ENCODE results near the gene P4HA1.
"Not testable (repeated sequence)": the region's sequence is repeated elsewhere in the genome, so short reads cannot be mapped to it uniquely, and the experiment has no call there.

Gene P4HA1

DNA sequence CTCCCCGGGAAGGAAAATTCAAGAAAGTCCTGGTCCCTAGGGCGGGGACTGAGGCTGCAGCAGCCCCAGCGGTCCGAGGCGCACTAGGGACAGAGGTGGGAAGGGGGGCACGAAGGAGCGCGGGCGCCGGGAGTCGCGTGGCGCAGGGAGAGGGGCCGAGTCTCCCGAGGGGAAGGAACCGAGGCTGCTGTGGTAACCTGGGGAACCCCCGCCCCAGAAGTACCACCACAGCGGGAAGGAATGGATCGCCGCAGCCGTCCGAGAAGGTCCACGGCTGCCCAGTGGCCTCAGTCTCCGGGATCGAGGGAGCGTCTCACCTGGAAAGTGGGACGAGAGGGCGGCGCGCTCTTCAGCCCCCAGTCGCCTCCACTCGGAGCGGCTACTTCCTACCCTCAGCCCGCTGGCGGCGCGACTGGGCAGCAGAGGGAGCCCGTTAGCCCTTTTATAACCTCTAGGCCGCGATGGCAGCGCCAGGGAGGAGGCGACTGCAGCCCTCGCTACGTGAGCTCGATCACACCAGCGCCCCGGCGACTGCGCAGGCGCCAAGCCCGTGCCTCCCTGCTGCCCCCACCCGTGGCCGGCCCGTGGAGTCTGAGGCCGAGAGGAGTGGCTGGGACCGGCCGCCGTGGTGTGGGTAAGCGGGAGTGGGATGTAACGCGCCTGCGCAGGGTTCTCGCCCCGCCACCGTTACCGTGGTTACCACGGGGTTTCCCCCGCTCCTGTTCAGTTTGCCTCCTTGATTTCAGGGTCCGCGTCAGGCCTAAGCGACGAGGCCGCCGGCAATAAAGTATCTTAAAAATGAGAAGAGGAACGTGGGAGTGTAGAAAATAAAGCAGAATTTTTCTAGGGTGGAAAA, at the start of gene P4HA1:
TSS of gene P4HA1 (minus strand) at position 418 of the 856 bp plus-strand sequence. CDS start 21,983 bp downstream, outside the sequence.
- DNase-seq, result peak; percentile 99

DNA sequence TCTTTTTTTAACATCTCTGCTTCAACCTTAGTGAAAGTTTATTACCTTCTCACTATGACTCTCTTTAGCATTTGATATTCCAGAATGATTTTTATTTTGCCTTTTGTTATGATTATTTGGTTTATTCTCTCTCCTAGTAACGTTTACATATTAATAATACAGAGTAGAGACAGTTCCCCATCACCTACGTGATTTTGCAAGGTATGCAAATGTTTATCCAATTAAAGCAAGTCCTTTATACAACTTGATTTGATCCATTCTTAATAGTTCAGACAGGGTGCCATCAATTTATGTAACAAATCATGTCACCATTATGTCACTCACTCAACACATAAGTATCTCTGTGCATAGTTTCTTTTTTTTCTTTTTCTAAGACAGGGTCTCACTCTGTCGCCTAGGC, 44.9 kb upstream of the P4HA1 start:
- DNase-seq, result no peak

DNA sequence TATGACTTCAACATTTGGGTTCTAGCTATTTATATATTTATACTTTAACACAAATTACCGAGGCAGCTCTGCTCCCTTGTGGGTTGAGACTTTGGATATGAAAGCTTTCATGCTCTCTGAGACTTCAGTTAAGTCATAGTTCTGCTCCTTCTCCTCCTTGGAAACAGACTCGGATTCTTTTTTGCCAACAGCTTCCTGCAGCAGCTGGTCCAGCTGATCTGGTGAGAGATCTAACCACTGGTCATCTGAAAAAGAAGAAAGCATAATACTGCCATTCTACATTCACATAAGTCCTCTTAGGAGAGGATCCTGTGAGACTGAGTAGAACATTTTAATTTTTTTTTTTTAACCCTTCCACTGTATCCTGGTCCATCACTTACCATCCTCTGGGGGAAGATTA, 42.6 kb upstream of the P4HA1 start:
- DNase-seq, result no peak

DNA sequence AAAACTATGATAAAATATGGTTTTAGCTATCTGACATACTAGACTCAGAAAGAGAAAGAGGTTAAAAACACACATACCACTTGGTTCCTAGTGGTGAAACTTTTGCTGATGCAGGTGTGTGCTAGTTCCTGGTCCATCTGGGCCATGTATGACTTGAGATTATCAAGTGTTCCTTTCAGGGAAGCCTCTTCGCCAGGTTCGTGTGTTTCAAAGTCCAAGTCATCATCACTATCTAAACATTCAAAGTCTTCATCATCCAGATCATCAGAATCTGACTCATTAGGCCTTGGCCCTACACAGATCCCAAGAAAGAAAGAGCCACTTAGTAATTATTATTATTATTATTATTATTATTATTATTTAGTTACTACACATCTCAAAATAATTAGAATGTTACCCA, 40.0 kb upstream of the P4HA1 start:
- no peak for DNase-seq

DNA sequence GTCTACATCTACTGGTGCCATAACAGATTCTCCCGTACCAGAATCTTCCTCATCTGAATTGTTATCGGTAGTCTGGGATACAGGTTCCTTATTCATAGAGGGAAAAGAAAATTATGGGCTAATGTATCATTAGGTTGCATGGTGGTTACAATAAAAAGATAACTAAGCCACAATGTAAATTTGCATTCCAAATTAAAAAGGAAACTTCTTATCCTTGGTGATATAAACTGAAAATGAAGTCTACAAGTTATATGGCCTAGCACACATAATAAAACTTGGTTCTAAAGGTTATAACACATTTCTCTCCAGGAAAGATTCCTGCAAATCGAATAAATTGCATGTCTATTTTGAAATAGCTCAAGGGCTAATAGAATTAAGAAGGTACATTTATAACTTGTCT, 38.1 kb upstream of the P4HA1 start:
- DNase-seq, result no peak

DNA sequence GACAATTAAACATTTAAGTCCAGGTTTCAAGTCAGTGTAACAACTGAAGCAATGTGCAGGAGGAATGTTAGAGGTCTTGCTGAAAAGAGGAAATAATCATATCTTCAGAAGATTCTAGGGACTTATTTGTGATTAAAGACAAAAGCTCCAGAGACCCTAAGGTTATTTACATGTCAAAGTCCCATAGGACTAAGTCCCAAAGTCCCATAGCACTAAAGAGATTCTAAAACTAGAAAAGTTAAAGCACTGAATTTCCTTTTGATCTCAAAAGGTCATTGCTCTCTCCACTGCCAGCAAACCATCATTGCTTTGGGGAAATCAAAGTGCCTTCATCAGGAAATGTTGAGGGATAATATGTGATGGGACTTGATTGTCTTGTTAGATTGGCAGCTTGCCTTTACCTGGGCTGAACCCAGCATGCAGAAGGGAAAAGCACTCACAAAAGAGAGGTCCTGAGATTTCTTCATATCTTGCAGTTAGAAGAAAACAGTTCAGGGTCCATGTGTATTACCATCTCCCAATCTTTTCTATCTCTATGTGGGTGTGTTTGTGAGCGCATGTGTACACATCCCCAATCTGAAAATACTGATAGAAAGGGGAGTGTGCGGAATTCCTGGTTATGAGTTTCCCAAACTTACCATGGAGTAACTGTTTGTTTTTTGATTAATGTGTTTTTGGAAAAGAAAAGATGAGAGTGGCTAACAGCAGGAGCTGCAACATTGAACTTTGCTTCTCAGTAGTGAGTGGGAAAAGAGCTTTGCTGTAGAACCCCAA, 35.4 kb upstream of the P4HA1 start:
- DNase-seq, result no peak

DNA sequence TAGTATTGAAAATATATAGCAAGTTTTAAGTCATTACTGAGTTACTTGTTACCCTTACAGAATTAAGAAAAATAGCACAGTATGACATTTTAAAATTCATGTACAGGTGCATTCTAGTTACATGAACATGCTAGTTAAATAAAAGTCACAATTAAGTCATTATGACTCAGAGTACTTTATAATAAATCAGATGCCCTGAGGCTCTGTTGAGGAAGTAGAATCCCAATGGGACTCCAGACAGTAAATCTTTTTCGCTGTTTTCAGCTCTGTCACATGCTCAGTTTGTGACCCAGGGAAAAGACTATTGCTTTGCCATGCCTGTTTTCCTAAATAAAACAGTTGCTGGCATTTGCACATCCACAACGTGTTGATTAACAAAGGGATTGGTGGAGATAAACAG, 34.6 kb upstream of the P4HA1 start:
- peak; percentile 7 for DNase-seq

DNA sequence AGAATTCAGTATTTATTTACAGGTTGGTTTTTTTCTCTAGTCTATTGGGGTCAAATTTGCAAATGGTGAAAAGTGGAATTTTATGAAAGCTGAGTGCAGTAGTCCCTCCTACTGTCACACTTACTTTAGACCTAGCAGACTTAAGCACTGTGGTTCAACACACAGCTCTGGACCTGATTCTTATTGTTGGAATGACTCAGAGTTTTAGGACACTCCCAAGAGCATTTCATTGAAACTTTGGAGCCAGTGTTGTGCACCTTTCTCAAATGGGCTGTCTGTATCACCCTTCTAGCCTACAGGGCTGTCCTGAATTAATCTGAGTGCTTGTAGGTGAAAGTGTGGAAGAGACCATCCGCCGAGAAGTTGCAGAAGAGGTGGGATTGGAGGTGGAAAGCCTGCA, 29.7 kb upstream of the P4HA1 start:
- no peak for DNase-seq

DNA sequence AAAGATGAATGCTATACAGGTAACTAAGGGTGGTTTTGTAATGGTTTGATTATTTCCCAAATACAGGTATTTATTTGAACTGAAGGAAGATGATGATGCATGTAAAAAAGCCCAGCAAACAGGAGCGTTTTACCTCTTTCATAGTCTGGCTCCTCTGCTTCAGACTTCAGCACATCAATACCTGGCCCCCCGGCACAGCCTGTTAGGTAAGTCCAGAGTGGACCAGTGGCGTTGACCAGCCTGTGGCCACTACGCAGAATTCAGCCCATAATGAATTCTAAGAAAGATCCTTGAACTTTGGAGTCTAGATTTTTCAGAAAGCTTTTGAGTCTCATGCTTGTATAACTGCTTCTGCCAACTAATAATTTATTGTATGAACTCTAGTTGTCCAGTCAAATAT, 23.3 kb upstream of the P4HA1 start:
- no peak for DNase-seq

DNA sequence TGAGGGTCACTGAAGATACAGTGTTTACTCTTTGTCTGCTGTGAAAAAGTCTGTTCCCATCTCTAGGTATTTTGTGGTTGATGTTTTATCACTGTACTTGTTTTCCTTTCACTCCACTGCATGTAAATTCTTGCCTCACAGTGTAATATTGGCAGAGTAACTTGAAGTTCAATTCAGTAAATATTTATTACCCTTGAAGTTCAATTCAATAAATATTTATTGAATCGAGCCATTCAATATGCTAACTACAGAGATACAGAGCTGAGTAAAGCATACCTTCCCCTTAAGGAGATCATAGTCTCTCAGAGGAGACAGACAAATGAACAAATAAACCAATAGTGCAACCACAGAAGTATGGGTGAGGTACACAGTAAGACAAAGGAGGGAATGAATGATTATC, 22.8 kb upstream of the P4HA1 start:
- DNase-seq, result no peak

DNA sequence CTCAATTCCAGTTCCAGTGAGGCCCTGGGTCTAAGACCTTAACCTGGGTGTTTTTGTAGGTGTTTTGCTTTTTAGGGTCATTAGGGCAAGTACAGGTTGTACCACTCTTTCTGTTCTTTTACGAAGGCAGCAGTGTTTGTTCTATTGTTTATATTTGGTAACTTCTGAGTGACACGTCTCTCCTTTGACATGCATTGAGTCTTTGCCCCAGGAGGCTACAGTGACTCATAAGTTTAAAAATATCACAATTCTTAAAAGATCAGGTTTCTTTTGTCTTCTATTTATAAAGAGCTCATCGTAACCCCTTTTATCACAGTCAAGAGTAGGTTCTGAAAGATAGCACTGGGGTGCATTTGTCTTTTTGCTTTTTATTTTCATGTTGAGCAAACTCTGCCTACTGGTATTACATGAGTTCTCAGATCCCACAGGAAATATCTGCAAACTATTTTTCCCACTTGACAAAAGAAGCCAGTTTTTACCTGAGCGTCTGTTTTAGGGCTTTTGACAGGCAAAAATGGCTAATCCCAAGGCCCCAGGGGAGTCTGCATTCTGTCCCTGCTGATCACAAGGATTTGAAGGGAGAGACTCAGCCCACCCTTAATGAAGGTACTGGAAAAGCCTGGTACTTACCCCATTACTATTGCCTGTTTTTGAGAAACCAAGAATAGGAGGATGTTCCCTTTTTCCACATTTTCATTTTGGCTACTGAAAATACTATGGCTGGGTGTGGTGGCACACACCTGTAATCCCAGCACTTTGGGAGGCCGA, 21.5 kb upstream of the P4HA1 start:
- no peak for DNase-seq

DNA sequence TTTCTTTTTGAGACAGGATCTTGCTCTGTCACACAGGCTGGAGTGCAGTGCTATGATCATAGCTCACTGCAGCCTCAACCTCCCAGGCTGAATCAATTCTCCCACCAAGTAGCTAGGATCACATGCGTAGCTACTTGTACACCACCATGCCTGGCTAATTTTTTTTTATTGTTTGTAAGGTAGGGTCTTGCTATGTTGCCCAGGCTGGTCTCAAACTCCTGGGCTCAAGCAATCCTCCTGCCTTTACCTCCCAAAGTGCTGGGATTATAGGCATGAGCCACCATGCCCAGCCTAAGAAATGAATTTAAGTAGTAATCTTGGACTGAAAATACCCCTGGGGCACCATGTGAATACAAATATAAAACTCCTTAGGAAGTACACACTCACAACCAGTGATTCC, 19.4 kb upstream of the P4HA1 start:
- no peak for DNase-seq

DNA sequence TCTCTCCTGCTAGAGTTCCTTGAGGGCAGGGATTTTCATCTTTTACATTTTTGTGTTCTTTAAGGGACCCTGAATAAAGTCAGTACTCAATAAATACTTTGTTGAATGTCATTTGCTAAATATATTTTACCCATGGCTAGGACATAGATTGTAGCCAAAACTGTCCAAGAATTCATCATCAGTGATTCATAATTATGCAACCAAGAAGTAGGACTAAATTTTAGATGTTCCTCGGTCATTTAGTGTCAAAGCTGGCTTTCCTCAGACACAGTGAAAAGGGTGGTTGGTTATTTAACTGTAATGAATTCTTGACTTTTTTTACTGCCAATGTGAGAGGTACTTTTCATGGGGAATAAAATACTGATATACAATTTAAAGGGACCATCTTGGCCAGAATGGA, 16.9 kb upstream of the P4HA1 start:
- no peak for DNase-seq

DNA sequence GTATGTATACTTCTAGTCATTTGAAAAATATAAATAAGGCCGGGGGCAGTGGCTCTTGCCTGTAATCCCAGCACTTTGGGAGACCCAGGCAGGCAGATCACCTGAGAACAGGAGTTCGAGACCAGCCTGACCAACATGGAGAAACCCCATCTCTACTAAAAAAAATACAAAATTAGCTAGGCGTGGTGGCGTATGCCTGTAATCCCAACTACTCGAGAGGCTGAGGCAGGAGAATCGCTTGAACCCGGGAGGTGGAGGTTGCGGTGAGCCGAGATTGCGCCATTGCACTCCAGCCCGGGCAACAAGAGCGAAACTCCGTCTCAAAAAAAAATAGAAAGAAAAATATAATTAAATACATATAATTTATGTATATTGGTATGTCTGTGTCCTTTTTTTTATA, 15.4 kb upstream of the P4HA1 start:
- DNase-seq, result not testable (repeated sequence)

DNA sequence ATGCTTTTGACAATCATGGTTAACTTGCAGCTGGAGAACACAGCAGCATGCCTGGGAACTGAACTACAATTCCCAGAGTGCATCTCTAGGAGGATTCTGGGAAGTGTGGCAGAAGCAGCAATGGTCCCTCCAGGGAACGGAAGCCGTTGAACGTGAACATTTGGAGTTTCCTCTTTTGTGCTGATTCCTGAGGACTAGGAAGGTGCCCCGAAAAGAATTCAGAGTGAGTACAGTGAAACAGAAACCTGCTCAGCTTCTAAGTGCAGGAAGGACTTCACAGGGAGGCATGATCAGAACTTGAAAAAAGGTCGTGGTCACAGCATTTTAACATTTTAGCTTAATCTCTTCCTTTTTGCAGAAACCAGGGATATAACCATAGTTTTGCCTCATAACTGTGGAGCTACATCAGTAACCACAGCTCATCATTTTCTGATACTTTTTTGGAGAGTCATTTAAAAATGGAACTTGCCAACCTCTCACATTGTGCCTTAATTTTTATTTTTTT, 13.7 kb upstream of the P4HA1 start, which contains the start of gene NUDT13:
TSS of gene NUDT13 (plus strand) at position 111 of the 505 bp plus-strand sequence. CDS start 3,911 bp downstream, outside the sequence.
- peak; percentile 7 for DNase-seq

DNA sequence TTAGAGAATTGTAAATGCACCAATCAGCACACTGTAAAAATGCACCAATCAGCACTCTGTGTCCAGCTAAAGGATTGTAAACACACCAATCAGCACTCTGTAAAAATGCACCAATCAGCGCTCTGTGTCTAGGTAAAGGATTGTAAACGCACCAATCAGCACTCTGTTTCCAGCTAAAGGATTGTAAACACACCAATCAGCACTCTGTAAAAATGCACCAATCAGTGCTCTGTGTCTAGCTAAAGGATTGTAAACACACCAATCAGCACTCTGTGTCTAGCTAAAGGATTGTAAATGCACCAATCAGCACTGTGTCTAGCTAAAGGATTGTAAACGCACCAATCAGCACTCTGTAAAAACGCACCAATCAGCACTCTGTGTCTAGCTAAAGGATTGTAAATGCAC, 12.6 kb upstream of the P4HA1 start:
- DNase-seq, result not testable (repeated sequence)

DNA sequence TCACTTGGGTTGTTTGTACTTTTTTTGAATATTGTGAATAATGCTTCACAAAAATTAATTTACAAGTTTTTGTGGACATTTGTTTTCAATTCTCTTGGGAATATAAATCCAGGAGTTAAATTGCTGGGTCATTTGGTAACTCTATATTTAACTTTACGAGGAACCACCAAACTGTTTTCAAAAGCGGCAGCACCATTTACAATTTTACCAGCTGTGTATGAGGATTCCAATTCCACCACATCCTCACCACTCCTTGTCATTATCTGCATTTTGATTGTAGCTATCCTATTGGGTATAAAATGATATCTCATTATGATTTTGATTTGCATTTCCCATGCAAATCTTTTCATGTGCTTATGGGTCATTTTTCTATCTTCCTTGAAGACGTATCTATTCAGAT, 9.6 kb upstream of the P4HA1 start:
- DNase-seq, result no peak

DNA sequence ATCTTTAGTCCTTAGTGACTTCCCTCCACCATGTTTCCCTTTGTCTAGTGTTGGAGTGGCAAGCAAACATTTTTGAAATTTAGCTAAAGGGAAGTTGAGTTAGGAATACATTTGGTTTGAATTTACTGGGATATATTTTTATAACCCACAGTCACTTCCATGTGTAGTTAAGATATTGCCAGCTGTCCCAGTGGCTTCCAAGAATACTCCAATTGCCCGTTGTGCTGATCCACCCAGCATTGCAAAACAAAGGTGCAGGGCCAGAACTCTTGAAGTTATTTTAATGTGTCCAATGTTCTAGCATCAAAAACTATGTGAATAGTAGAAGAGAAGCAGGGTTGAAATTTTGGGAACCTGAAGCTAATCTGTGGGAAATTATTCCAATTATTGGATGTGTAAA, 2.5 kb upstream of the P4HA1 start:
- DNase-seq, result no peak

DNA sequence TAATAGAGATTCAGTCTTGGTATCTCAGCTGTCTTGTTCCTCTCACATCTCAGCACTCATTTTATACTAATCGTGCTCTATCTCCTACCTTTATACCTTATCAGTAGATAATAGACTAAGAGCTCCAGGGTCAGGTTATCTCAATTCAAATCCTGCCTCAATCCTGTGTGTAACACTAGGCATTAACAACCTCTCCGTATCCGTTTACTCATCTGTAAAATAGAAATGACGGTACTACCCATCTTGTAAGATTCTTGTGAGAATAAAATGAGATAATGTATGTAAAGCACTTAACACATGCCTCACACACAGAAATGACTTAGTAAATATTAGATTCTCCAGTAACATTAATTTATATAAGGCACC, 622 bp upstream of the P4HA1 start:
- DNase-seq, result no peak

DNA sequence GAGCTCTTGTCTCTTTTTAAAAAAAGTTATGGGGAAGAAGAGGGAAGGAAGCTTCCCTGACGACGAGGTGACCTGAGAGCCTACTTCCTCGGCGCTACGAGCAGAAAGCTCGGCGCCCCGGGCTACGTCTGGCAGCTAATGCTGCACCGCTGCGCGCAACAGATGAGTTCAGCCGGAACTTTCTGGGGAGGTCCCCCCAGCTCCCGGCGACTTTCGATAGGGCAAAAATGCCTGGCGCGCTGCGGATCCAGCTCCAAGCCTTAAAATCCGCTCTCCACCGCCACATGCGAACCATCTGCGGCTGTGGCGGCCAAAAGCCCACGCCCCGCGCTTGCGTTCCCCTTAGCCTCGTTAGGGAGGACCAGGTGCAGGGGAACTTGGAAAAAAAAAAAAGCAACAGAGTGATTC, 621 bp downstream of the P4HA1 start:
- peak; percentile 56 for DNase-seq

DNA sequence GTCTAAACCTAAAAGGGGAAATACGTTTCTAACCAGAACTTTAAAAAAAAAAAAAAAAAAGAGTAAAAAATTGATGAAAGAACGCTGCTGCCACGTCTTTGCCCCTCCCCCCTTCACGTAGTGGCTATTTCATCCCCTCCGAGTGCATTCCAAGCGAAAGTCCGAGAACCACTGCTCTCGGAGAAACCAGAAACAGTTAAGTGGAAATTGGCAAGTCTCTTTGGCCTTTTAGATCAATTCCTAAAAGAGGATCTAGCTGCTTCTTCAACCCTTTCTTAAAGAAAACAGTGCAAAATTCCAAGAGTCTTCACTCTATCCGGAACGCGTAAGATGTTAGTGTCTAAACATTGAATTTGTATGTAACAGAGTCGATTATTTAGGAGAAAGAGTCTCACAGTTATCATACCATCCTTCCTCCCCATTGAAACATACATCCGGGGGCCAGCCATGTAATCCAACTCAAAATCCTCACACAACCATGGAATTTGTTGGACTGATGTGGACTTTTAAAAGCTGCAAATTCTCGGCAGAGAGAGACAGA, 1.1 kb downstream of the P4HA1 start:
- peak; percentile 14 for DNase-seq

DNA sequence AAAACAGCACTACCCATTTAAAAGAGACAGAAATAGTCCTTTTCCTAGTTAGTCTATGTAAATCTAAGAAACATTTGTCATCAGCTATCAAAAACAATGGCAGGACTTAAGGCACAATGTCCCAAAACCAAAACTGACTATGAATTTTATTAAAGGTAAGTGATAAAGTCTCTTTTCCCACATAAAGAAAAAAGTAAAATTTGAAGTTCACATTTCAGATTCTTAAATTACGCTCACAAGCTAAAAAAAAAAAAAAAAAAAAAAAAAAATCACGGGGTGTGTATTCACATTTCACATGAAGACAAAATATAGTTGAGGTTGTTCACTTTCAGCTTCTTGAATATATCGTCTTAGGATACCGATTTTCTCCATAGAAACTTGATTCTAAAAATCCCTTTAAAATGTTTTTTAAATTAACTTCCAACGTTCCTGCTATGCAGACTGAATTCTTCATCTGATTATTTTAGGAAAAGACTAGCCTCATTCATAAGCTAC, 1.6 kb downstream of the P4HA1 start:
- no peak for DNase-seq

All from T1000 (cell line).